HepG2 (cell line): Measurements from ENCODE around the gene C1QL4. TPM values are rescaled to one million over a fixed set of nuclear protein-coding genes. Genes with fewer than 3 reads are reported as not detected.

Experiments
- ATAC-seq: fragments of 200-7000 bp; cut with Tn5 transposase; 3 replicates; pipeline ENCODE4 v1.9.1; 2020; ENCODE audit warnings: mild to moderate bottlenecking, moderate library complexity
- BruUV-seq: library from RNA; stranded (reverse); fragments of 400-500 nt; replicated peaks from 2 replicates; lab custom pipeline; 2021; lab: Mats Ljungman, UMichigan
- CTCF ChIA-PET: fragments of 300-600 bp; formaldehyde crosslinking; extraction: SDS; loops from one replicate; lab custom pipeline; 2021; ENCODE audit warnings: low total read pairs, inconsistent platforms, low intra/inter-chr PET ratio; lab: Yijun Ruan, JAX
- POLR2A ChIA-PET: fragments of 350-600 bp; sonication (Branson Sonifier 250); formaldehyde crosslinking; loops from one replicate; lab custom pipeline; 2020; ENCODE audit warnings: antibody characterized with exemption, inconsistent platforms; lab: Yijun Ruan, JAX
- DNase-seq: peaks from one replicate; pipeline ENCODE4 v3.0.0-alpha.2; 2015; ENCODE audit warnings: low spot score
- FAIRE-seq: peaks from 3 replicates; lab custom pipeline; 2011; peaks lifted over from hg19 to GRCh38; lab: Jason Lieb, UNC
- H2AFZ ChIP-seq: one replicate; pipeline ENCODE4 v1.6.1; 2011; ENCODE audit warnings: low read length, inconsistent platforms
- H3K27ac ChIP-seq: fragments of 300-600 bp; 3 replicates; pipeline ENCODE4 v1.8.0; 2011; ENCODE audit warnings: mixed run types, mild to moderate bottlenecking, mixed read lengths, low read length, inconsistent platforms; ENCODE audit not compliant: insufficient read depth; ENCODE audit errors: extremely low read length
- H3K27me3 ChIP-seq, 2 experiments: fragments of 200-600 bp in 1 of 2; 2 replicates in 1 of 2; 3 replicates in 1 of 2; pipeline versions ENCODE4 v1.6.0 to v1.8.0; 2011; ENCODE audit warnings: low read length in 2 of 2, mild to moderate bottlenecking in 2 of 2, moderate library complexity in 2 of 2, inconsistent platforms in 1 of 2; ENCODE audit not compliant: insufficient read depth in 2 of 2, control insufficient read depth in 1 of 2
- H3K36me3 ChIP-seq, 2 experiments: fragments of 200-600 bp in 1 of 2; replicated peaks in 1 of 2; 2 replicates in 1 of 2; 3 replicates in 1 of 2; pipeline versions ENCODE4 v1.5.1 to v1.8.0; 2011; ENCODE audit warnings: low read length in 2 of 2, inconsistent platforms in 1 of 2; ENCODE audit not compliant: insufficient read depth in 2 of 2, control insufficient read depth in 1 of 2
- H3K4me1 ChIP-seq: 2 replicates; pipeline ENCODE4 v1.5.1; 2012; ENCODE audit warnings: low read length, inconsistent platforms; ENCODE audit not compliant: insufficient read depth
- H3K4me2 ChIP-seq: 2 replicates; pipeline ENCODE4 v1.6.0; 2011; ENCODE audit warnings: low read depth, low read length, inconsistent platforms
- H3K4me3 ChIP-seq, 3 experiments: fragments of 200-600 bp in 1 of 3; sonication (generic), shearing (Covaris generic) in 1 of 3; replicated peaks in 1 of 3; 2 replicates each; pipeline ENCODE4 v1.5.1; 2011 to 2016; ENCODE audit warnings: low read length in 3 of 3, inconsistent platforms in 2 of 3, low read depth in 2 of 3, mild to moderate bottlenecking in 2 of 3, control low read depth in 1 of 3, mixed read lengths in 1 of 3; ENCODE audit not compliant: insufficient read depth in 1 of 3
- H3K79me2 ChIP-seq: one replicate; pipeline ENCODE4 v1.6.1; 2011; ENCODE audit warnings: low read length, inconsistent platforms; ENCODE audit not compliant: insufficient read depth
- H3K9ac ChIP-seq: 2 replicates; pipeline ENCODE4 v1.6.0; 2011; ENCODE audit warnings: mild to moderate bottlenecking, low read depth, low read length, inconsistent platforms; ENCODE audit not compliant: insufficient read depth
- H3K9me3 ChIP-seq: 2 replicates; pipeline ENCODE4 v1.5.1; 2012; ENCODE audit warnings: mild to moderate bottlenecking, low read length
- H4K20me1 ChIP-seq: 2 replicates; pipeline ENCODE4 v1.6.0; 2011; ENCODE audit warnings: inconsistent platforms, mild to moderate bottlenecking, low read length, moderate library complexity; ENCODE audit not compliant: insufficient read depth
- SIN3B ChIP-seq: fragments of 150-350 bp; IDR thresholded peaks from 2 replicates; pipeline ENCODE4 v1.6.1; 2014; ENCODE audit warnings: low read length
- ZNF225 ChIP-seq: sonication (generic); formaldehyde crosslinking; IDR thresholded peaks from 2 replicates; pipeline ENCODE4 v1.4.0; 2020; ENCODE audit warnings: mild to moderate bottlenecking, missing genetic modification reagents
- WGBS: methylation state at CpG from one replicate; pipeline ENCODE4 v1.1.6; 2017; ENCODE audit warnings: low lambda C conversion rate; 5-methylcytosine and 5-hydroxymethylcytosine counted together
- in situ Hi-C: cut with HindIII; loops from 2 replicates; pipeline ENCODE4 v1.10.0; 2017; ENCODE audit warnings: low pct_unique_long_range_greater_than_20kb; ENCODE audit not compliant: extremely low pct_ligation_motif_present
- intact Hi-C: fragments of 100-400 bp; cut with micrococcal nuclease; formaldehyde crosslinking; loops from one replicate; pipeline ENCODE4 v1.10.0; 2022; ENCODE audit not compliant: unreplicated experiment
- polyA plus RNA-seq, 8 experiments: library from polyadenylated mRNA; depleted of rRNA in 3 of 8; stranded (reverse) in 7 of 8; unstranded in 1 of 8; fragments of >200 nt; fragmentation: Illumina TruSeq in 4 of 8; extraction: Trizol in 4 of 8; gene quantifications; 2 replicates each; pipeline versions ENCODE4 v1.2.1 to v1.2.3, GENCODE V29; 2011 to 2016; ENCODE audit warnings: low read depth in 4 of 8, missing spikeins in 1 of 8, mixed read lengths in 1 of 8; ENCODE audit not compliant: insufficient read depth in 1 of 8
- total RNA-seq, 5 experiments: library from RNA; depleted of rRNA; stranded (reverse); fragments of >200 nt; fragmentation: Illumina TruSeq; extraction: Trizol; gene quantifications; 2 replicates each; pipeline ENCODE4 v1.2.3, GENCODE V29; 2016; ENCODE audit warnings: low read depth in 1 of 5
- TF ChIP-seq, protein P1 (sequence below): IDR thresholded peaks from 2 replicates; pipeline ENCODE4 v1.6.1; 2016; ENCODE audit warnings: missing genetic modification reagents, missing compliant biosample characterization
- TF ChIP-seq, protein P2 (sequence below): sonication (generic); formaldehyde crosslinking; IDR thresholded peaks from 2 replicates; pipeline ENCODE4 v1.9.0; 2022; ENCODE audit warnings: missing genetic modification reagents, mild to moderate bottlenecking, borderline replicate concordance

C1QL4 gene
- total and polyA plus RNA-seq, 2 of the 13 experiments (the other 11 are each of a cell fraction or from before 2014, with no cell fraction given), result 0.03 TPM; not detected in 1

DNA sequence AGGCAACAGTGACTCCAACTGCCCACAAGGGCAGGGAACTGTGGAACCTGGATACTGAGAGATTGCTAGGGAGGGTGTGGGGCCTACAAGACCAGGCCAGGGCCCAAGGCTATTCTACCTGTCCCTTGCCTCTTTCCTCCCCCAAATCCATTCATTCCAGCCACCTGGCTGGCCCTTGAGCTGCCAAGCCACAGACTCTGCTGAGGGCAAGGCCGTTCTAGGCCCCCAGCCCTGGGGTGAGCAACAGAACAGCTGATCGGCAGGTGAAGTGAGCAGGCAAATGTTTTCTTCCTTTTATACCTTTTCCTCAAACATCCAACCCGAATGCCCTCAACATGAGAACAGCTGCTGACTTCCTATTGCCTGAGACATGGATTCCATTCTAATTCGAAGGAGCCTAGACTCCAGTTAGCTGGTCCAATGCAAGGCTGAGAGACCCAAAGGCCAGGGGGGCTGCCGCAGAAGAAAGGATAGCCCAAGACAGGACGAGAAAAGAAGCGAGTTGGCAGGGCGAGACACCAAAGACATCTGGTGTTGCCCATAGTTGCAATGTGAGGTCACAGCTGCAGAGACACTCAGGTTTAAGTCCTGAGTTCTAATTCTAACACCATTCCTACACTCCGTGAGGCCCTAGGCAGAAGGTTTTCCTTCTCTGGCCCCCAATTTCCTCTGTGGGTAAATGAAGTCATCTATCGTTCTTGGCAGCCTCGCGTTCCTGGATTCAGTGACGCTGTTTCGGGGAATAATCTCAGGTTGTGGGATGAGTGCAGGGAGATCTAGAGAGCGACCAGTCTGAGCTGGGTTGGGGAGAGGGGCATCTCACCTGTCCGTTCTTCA lies 1.7 kb downstream of the C1QL4 start:
- CTCF ChIA-PET, result interaction anchor here (1.3 kb wide), 1 partner anchor 46 kb away, joined by 4 read pairs; no protein-coding TSS in a partner anchor
- WGBS, result 70% methylated on average over 16 of the region's 16 CpGs
- in situ Hi-C loops (no loop called here), intact Hi-C loops (no loop called here)
- H3K27ac ChIP-seq, result no peak overlapping the region
- H3K27me3 ChIP-seq, result peaks cover 2 to 47% of the 10 kb centered on the region in 2 experiments; a peak in 4 of 5 replicates
- POLR2A ChIA-PET, result interaction anchor here (1.0 kb wide), 1 partner anchor 12 kb away, joined by 3 read pairs; no protein-coding TSS in a partner anchor
- no peak overlapping the region for H3K4me3 ChIP-seq
- H3K9ac ChIP-seq, result no peak overlapping the region
- no peak overlapping the region for H2AFZ ChIP-seq
- no peaks in the 10 kb centered on the region for H3K79me2 ChIP-seq
- ATAC-seq, result no peak
- H4K20me1 ChIP-seq, result no peaks in the 10 kb centered on the region
- no peak for DNase-seq
- H3K9me3 ChIP-seq, result no peaks in the 10 kb centered on the region
- no peak for FAIRE-seq
- no TSS peak for BruUV-seq
- no peak overlapping the region for H3K4me2 ChIP-seq
- peaks cover 2 to 6% of the 10 kb centered on the region in 2 experiments; a peak in 2 of 5 replicates for H3K36me3 ChIP-seq
- H3K4me1 ChIP-seq, result peaks cover 30% of the 10 kb centered on the region
- TF ChIP-seq ZNF225 (CRISPR knock-in tag) (no peak), SIN3B (no peak)
- TF ChIP-seq, protein P1, sequence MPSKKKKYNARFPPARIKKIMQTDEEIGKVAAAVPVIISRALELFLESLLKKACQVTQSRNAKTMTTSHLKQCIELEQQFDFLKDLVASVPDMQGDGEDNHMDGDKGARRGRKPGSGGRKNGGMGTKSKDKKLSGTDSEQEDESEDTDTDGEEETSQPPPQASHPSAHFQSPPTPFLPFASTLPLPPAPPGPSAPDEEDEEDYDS, result no peak
- TF ChIP-seq, protein P2, sequence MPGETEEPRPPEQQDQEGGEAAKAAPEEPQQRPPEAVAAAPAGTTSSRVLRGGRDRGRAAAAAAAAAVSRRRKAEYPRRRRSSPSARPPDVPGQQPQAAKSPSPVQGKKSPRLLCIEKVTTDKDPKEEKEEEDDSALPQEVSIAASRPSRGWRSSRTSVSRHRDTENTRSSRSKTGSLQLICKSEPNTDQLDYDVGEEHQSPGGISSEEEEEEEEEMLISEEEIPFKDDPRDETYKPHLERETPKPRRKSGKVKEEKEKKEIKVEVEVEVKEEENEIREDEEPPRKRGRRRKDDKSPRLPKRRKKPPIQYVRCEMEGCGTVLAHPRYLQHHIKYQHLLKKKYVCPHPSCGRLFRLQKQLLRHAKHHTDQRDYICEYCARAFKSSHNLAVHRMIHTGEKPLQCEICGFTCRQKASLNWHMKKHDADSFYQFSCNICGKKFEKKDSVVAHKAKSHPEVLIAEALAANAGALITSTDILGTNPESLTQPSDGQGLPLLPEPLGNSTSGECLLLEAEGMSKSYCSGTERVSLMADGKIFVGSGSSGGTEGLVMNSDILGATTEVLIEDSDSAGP (CRISPR knock-in tag), result 0 out of 2 replicates have a peak, but pooled peaks have one; percentile 5
